Endothelial cell of umbilical vein (primary cell): ENCODE data around the gene EEF1AKMT2. TPM values are rescaled to one million over a fixed set of nuclear protein-coding genes. Genes with fewer than 3 reads are reported as not detected.

ENCODE experiments used
- BruUV-seq: library from RNA; stranded (reverse); fragments of 400-500 nt; replicated peaks from 2 replicates; lab custom pipeline; 2021; lab: Mats Ljungman, UMichigan
- CTCF ChIA-PET: fragments of 300-600, 350-600 bp; sonication (Branson Sonifier 250); formaldehyde crosslinking; loops from one replicate; lab custom pipeline; 2021; ENCODE audit warnings: antibody characterized with exemption, inconsistent platforms; lab: Charles Lee
- POLR2A ChIA-PET: fragments of 300-600, 350-600 bp; sonication (Branson Sonifier 250); formaldehyde crosslinking; loops from one replicate; lab custom pipeline; 2021; ENCODE audit warnings: antibody characterized with exemption, inconsistent platforms; lab: Charles Lee
- DNase-seq: peaks from one replicate; pipeline ENCODE4 v3.0.0-alpha.2; 2011; ENCODE audit warnings: low read depth, low spot score
- FAIRE-seq: peaks from 2 replicates; lab custom pipeline; 2011; peaks lifted over from hg19 to GRCh38; lab: Jason Lieb, UNC
- H2AFZ ChIP-seq: 2 replicates; pipeline ENCODE4 v1.6.0; 2012; ENCODE audit warnings: low read depth, low read length, control low read depth, inconsistent platforms
- H3K27ac ChIP-seq: 2 replicates; pipeline ENCODE4 v1.5.1; 2011; ENCODE audit warnings: low read depth, mild to moderate bottlenecking, control low read depth, low read length, moderate library complexity; ENCODE audit not compliant: insufficient read depth
- H3K27me3 ChIP-seq, 2 experiments: 2 replicates each; pipeline versions ENCODE4 v1.6.0 to v1.6.1; 2011; ENCODE audit warnings: low read length in 2 of 2, mixed read lengths in 1 of 2; ENCODE audit not compliant: control insufficient read depth in 2 of 2, insufficient read depth in 2 of 2
- H3K36me3 ChIP-seq, 2 experiments: 2 replicates in 1 of 2; 3 replicates in 1 of 2; pipeline ENCODE4 v1.5.1; 2011; ENCODE audit warnings: low read length in 2 of 2, mild to moderate bottlenecking in 1 of 2, moderate library complexity in 1 of 2; ENCODE audit not compliant: control insufficient read depth in 2 of 2, insufficient read depth in 2 of 2; ENCODE audit errors: extremely low read depth in 1 of 2
- H3K4me1 ChIP-seq: 3 replicates; pipeline ENCODE4 v1.5.1; 2011; ENCODE audit warnings: mild to moderate bottlenecking, low read length; ENCODE audit not compliant: control insufficient read depth, insufficient read depth; ENCODE audit errors: extremely low read depth
- H3K4me2 ChIP-seq: 2 replicates; pipeline ENCODE4 v1.6.1; 2011; ENCODE audit warnings: low read length, control low read depth, mixed read lengths; ENCODE audit not compliant: insufficient read depth
- H3K4me3 ChIP-seq, 3 experiments: fragments of 200-600 bp in 1 of 3; sonication (generic), shearing (Covaris generic) in 1 of 3; replicated peaks in 1 of 3; 2 replicates each; pipeline ENCODE4 v1.5.1; 2011 to 2016; ENCODE audit warnings: control low read depth in 3 of 3, low read length in 3 of 3, mild to moderate bottlenecking in 2 of 3, inconsistent platforms in 1 of 3, low read depth in 1 of 3, moderate library complexity in 1 of 3; ENCODE audit not compliant: insufficient read depth in 1 of 3
- H3K79me2 ChIP-seq: 2 replicates; pipeline ENCODE4 v1.6.0; 2012; ENCODE audit warnings: low read length, inconsistent platforms; ENCODE audit not compliant: control insufficient read depth, insufficient read depth
- H3K9ac ChIP-seq: replicated peaks from 2 replicates; pipeline ENCODE3; 2011; ENCODE audit warnings: low read length, control low read depth; ENCODE audit not compliant: insufficient read depth; ENCODE audit errors: extremely low read depth
- H3K9me1 ChIP-seq: replicated peaks from 3 replicates; pipeline ENCODE4 v1.6.0; 2011; ENCODE audit warnings: mild to moderate bottlenecking, low read length; ENCODE audit not compliant: control insufficient read depth, insufficient read depth; ENCODE audit errors: extremely low read depth
- H3K9me3 ChIP-seq: replicated peaks from 2 replicates; pipeline ENCODE4 v1.5.1; 2012; ENCODE audit warnings: low read length, inconsistent platforms; ENCODE audit not compliant: control insufficient read depth, insufficient read depth
- H4K20me1 ChIP-seq: replicated peaks from 2 replicates; pipeline ENCODE3; 2011; ENCODE audit warnings: mild to moderate bottlenecking, low read length; ENCODE audit not compliant: control insufficient read depth, insufficient read depth; ENCODE audit errors: extremely low read depth
- CTCF ChIP-seq, 2 donors: IDR thresholded peaks; 1 replicate in 1 of 2; 2 replicates in 1 of 2; pipeline ENCODE4 v1.5.1; 2011; ENCODE audit warnings: low read length in 2 of 2, mild to moderate bottlenecking in 2 of 2, moderate library complexity in 2 of 2, control low read depth in 1 of 2, inconsistent platforms in 1 of 2, low read depth in 1 of 2; ENCODE audit not compliant: insufficient read depth in 1 of 2; ENCODE audit errors: extremely low read depth in 1 of 2
- EZH2 ChIP-seq: IDR thresholded peaks from 2 replicates; pipeline ENCODE4 v1.6.1; 2012; ENCODE audit warnings: borderline replicate concordance, low read depth, mild to moderate bottlenecking, moderate library complexity, low read length, inconsistent platforms; ENCODE audit not compliant: severe bottlenecking
- FOS ChIP-seq: IDR thresholded peaks from 2 replicates; pipeline ENCODE4 v1.6.1; 2011; ENCODE audit warnings: mild to moderate bottlenecking, low read length, moderate library complexity, borderline replicate concordance; ENCODE audit not compliant: insufficient read depth
- GATA2 ChIP-seq: IDR thresholded peaks from 2 replicates; pipeline ENCODE4 v1.7.0; 2011; ENCODE audit warnings: low read depth, mild to moderate bottlenecking, moderate library complexity, mixed read lengths, low read length; ENCODE audit not compliant: insufficient read length, insufficient read depth
- JUN ChIP-seq: IDR thresholded peaks from 2 replicates; pipeline ENCODE4 v1.6.1; 2011; ENCODE audit warnings: borderline replicate concordance, low read depth; ENCODE audit not compliant: insufficient read length, insufficient read depth
- MAX ChIP-seq: IDR thresholded peaks from 2 replicates; pipeline ENCODE4 v1.6.1; 2011; ENCODE audit not compliant: insufficient read depth, insufficient read length
- MYC ChIP-seq: IDR thresholded peaks from one replicate; pipeline ENCODE4 v1.6.1; 2011; ENCODE audit warnings: mild to moderate bottlenecking, low read depth, low read length
- POLR2A ChIP-seq: IDR thresholded peaks from 2 replicates; pipeline ENCODE4 v1.6.1; 2012; ENCODE audit warnings: low read depth, mild to moderate bottlenecking, control low read depth, low read length
- POLR2AphosphoS5 ChIP-seq: IDR thresholded peaks from 2 replicates; pipeline ENCODE4 v1.6.1; 2012; ENCODE audit warnings: low read depth, mild to moderate bottlenecking, control low read depth, low read length, moderate library complexity; ENCODE audit not compliant: insufficient read depth
- dilution Hi-C: fragments of 300-500 bp; cut with MboI; formaldehyde crosslinking; loops from one replicate; pipeline ENCODE4 v1.15.0; 2019; ENCODE audit warnings: low sequenced_read_pairs; ENCODE audit not compliant: extremely low pct_ligation_motif_present
- intact Hi-C: fragments of 100-400 bp; cut with micrococcal nuclease; formaldehyde crosslinking; loops from one replicate; pipeline ENCODE4 v1.10.0; 2022
- polyA plus RNA-seq, 4 experiments: library from polyadenylated mRNA; depleted of rRNA in 3 of 4; stranded (reverse) in 3 of 4; unstranded in 1 of 4; fragments of >200 nt; gene quantifications; 2 replicates each; pipeline versions ENCODE4 v1.2.1 to v1.2.3, GENCODE V29; 2011 to 2012; ENCODE audit warnings: missing spikeins in 1 of 4
- total RNA-seq: library from RNA; stranded (reverse); gene quantifications from 2 replicates; pipeline ENCODE4 v1.2.3, GENCODE V29; 2021

The EEF1AKMT2 gene
- total and polyA plus RNA-seq, 2 donors (not counting 3 experiments of a cell fraction or from before 2014, with no cell fraction given) = 8.5 to 21.3 TPM

- no peak overlapping the region for H3K9ac ChIP-seq
- no peak for DNase-seq
- BruUV-seq = no TSS peak
Observed at GRCh38 chr10:124708922-124709520, 82.7 kb downstream of the EEF1AKMT2 start.

More at GRCh38 chr10:124708922-124709520, 82.7 kb downstream of the EEF1AKMT2 start:
- Histone ChIP-seq H3K9me3 (no peaks in the 10 kb centered on the region), H3K9me1 (no peaks in the 10 kb centered on the region), H3K36me3 (peaks cover 0 to 3% of the 10 kb centered on the region in 2 experiments), H4K20me1 (no peaks in the 10 kb centered on the region), H3K4me3 (no peak overlapping the region), H3K27ac (no peak overlapping the region), H3K79me2 (peaks cover 4% of the 10 kb centered on the region), H3K27me3 (no peaks in the 10 kb centered on the region), H2AFZ (no peak overlapping the region), H3K4me2 (no peak overlapping the region), H3K4me1 (peaks cover 12% of the 10 kb centered on the region)
- intact Hi-C loops (no loop called here), dilution Hi-C loops (no loop called here)
- CTCF ChIA-PET = interaction anchor here (2.2 to 6.2 kb wide), 2 partner anchors 8 to 33 kb away, joined by 9 to 61 read pairs; no protein-coding TSS in a partner anchor
- no peak for TF ChIP-seq POLR2AphosphoS5
- TF ChIP-seq MAX = no peak
- no peak for TF ChIP-seq FOS
- no peak for TF ChIP-seq CTCF (IDR thresholded peaks at IDR 0.05; ENCODE audit: extremely low read depth in 1 of 2, insufficient read depth in 1 of 2, low read depth in 1 of 2, low read length in 2 of 2)
- no peak for TF ChIP-seq MYC
- TF ChIP-seq EZH2 = no peak
- no peak for TF ChIP-seq JUN
- TF ChIP-seq GATA2 = no peak
- no peak for TF ChIP-seq POLR2A
- no peak for FAIRE-seq
- POLR2A ChIA-PET = no interaction called here
